Measurements from ENCODE around the gene CENPU. TPM values are rescaled to one million over a fixed set of nuclear protein-coding genes. Genes with fewer than 3 reads are reported as not detected.

CENPU gene, protein sequence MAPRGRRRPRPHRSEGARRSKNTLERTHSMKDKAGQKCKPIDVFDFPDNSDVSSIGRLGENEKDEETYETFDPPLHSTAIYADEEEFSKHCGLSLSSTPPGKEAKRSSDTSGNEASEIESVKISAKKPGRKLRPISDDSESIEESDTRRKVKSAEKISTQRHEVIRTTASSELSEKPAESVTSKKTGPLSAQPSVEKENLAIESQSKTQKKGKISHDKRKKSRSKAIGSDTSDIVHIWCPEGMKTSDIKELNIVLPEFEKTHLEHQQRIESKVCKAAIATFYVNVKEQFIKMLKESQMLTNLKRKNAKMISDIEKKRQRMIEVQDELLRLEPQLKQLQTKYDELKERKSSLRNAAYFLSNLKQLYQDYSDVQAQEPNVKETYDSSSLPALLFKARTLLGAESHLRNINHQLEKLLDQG
- total RNA-seq: 17.2 and 20.8 TPM in 2 replicates

GRCh38 chr4:184733654-184734524, at the start of gene CENPU:
Gene CENPU, minus strand, starts transcription at chr4:184734096. Its CDS starts 34 bp downstream, at chr4:184734062.

GRCh38 chr4:184649026-184649970, 84.6 kb downstream of the CENPU start, which contains the start of the genes CASP3 and PRIMPOL:
Gene CASP3, minus strand, starts transcription at chr4:184649447. Its CDS starts 10,994 bp downstream, at chr4:184638453.
Gene PRIMPOL, plus strand, starts transcription at chr4:184649738. Its CDS starts 7,403 bp downstream, at chr4:184657141.

Other genes with a start within 250 kb of the CENPU start
- 88.4 and 114 TPM in 2 replicates for gene CASP3, start 84.6 kb downstream of the CENPU start, total RNA-seq
- gene PRIMPOL, start 84.4 kb downstream of the CENPU start, total RNA-seq: 11.7 and 23.4 TPM in 2 replicates
- gene ACSL1, start 91.9 kb upstream of the CENPU start, total RNA-seq: 16.6 and 18.2 TPM in 2 replicates

Data from epithelial cell of umbilical artery (primary cell).